Breast epithelium (tissue), 4 donors: Measurements from ENCODE around the gene HEBP1. TPM values are rescaled to one million over a fixed set of nuclear protein-coding genes. Genes with fewer than 3 reads are reported as not detected.

Experiments used
- DNase-seq, 2 donors: peaks; one replicate each; pipeline ENCODE4 v3.0.0-alpha.2; 2019; ENCODE audit warnings: low spot score in 2 of 2
- H3K27ac ChIP-seq, 2 donors: fragments of 200-600 bp; sonication (generic) in 1 of 2; one replicate each; pipeline ENCODE4 v1.5.1; 2016 to 2019; ENCODE audit warnings: mild to moderate bottlenecking in 1 of 2
- H3K27me3 ChIP-seq, 2 donors: fragments of 200-600 bp; sonication (generic) in 1 of 2; one replicate each; pipeline versions ENCODE4 v1.5.1 to v1.6.0; 2017 to 2019; ENCODE audit warnings: control low read depth in 1 of 2, mild to moderate bottlenecking in 1 of 2
- H3K36me3 ChIP-seq: fragments of 200-600 bp; one replicate; pipeline ENCODE4 v1.5.1; 2019
- H3K4me1 ChIP-seq, 2 donors: fragments of 200-600 bp; sonication (generic); one replicate each; pipeline ENCODE4 v1.5.1; 2016 to 2019; ENCODE audit warnings: control low read depth in 1 of 2
- H3K4me3 ChIP-seq, 3 donors: fragments of 200-600 bp; sonication (generic); 1 replicate in 2 of 3; 2 replicates in 1 of 3; pipeline ENCODE4 v1.5.1; 2016 to 2019; ENCODE audit warnings: mild to moderate bottlenecking in 3 of 3, moderate library complexity in 2 of 3
- H3K9me3 ChIP-seq, 2 donors: fragments of 200-600 bp; sonication (generic) in 1 of 2; one replicate each; pipeline ENCODE4 v1.5.1; 2016 to 2019; ENCODE audit warnings: control low read depth in 1 of 2
- POLR2A ChIP-seq: fragments of 450-650 bp; IDR thresholded peaks from one replicate; pipeline ENCODE4 v1.6.1; 2016; ENCODE audit warnings: antibody characterized with exemption, mild to moderate bottlenecking, moderate library complexity
- POLR2AphosphoS5 ChIP-seq, 3 donors: sonication (generic); formaldehyde crosslinking; IDR thresholded peaks; one replicate each; pipeline ENCODE4 v1.6.1; 2017; ENCODE audit warnings: antibody characterized with exemption in 3 of 3
- intact Hi-C: fragments of 100-400 bp; cut with DNase I; formaldehyde crosslinking; loops from one replicate; pipeline ENCODE4 v1.15.1; 2023; ENCODE audit warnings: low total_unique reads
- total RNA-seq, 3 donors: library from RNA; depleted of rRNA; stranded (reverse); fragments of >200 nt; gene quantifications; one replicate each; pipeline ENCODE4 v1.1.0, GENCODE V29; 2016
- TF ChIP-seq, protein P1 (sequence below), 3 donors: fragments of 450-650 bp; IDR thresholded peaks; one replicate each; pipeline ENCODE4 v1.5.1; 2016 to 2017; ENCODE audit warnings: antibody characterized with exemption in 3 of 3, mild to moderate bottlenecking in 3 of 3, moderate library complexity in 3 of 3

HEBP1 gene
- total RNA-seq, 3 donors from 2014 or later = 36.4 to 64.5 (median 39.7) TPM

- H3K27me3 ChIP-seq = no peaks in the 10 kb centered on the region
- intact Hi-C loops = no loop called here
- no peak overlapping the region for H3K4me3 ChIP-seq
- no peaks in the 10 kb centered on the region for H3K4me1 ChIP-seq
- H3K27ac ChIP-seq = no peak overlapping the region
- H3K9me3 ChIP-seq = peaks cover 5 to 15% of the 10 kb centered on the region in 2 donors
- no peaks in the 10 kb centered on the region for H3K36me3 ChIP-seq
- DNase-seq = no peak
- TF ChIP-seq, protein P1, sequence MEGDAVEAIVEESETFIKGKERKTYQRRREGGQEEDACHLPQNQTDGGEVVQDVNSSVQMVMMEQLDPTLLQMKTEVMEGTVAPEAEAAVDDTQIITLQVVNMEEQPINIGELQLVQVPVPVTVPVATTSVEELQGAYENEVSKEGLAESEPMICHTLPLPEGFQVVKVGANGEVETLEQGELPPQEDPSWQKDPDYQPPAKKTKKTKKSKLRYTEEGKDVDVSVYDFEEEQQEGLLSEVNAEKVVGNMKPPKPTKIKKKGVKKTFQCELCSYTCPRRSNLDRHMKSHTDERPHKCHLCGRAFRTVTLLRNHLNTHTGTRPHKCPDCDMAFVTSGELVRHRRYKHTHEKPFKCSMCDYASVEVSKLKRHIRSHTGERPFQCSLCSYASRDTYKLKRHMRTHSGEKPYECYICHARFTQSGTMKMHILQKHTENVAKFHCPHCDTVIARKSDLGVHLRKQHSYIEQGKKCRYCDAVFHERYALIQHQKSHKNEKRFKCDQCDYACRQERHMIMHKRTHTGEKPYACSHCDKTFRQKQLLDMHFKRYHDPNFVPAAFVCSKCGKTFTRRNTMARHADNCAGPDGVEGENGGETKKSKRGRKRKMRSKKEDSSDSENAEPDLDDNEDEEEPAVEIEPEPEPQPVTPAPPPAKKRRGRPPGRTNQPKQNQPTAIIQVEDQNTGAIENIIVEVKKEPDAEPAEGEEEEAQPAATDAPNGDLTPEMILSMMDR (IDR thresholded peaks at IDR 0.05) = no peak
- TF ChIP-seq POLR2A = no peak
- no peak for TF ChIP-seq POLR2AphosphoS5 (IDR thresholded peaks at IDR 0.05)
These were observed 25.9 kb downstream of the HEBP1 start for GRCh38 chr12:12974211-12974610.

- H3K4me1 ChIP-seq = no peaks in the 10 kb centered on the region
- H3K27me3 ChIP-seq = no peaks in the 10 kb centered on the region
- peaks cover 5 to 15% of the 10 kb centered on the region in 2 donors for H3K9me3 ChIP-seq
- H3K36me3 ChIP-seq = no peaks in the 10 kb centered on the region
- no peak for DNase-seq
- no peak for TF ChIP-seq POLR2AphosphoS5 (IDR thresholded peaks at IDR 0.05)
- no peak for TF ChIP-seq POLR2A
- TF ChIP-seq, protein P1 (IDR thresholded peaks at IDR 0.05) = no peak
- no peak overlapping the region for H3K4me3 ChIP-seq
- no peak overlapping the region for H3K27ac ChIP-seq
- intact Hi-C loops = no loop called here
These were observed 27.0 kb downstream of the HEBP1 start for GRCh38 chr12:12973019-12973418.

DNA sequence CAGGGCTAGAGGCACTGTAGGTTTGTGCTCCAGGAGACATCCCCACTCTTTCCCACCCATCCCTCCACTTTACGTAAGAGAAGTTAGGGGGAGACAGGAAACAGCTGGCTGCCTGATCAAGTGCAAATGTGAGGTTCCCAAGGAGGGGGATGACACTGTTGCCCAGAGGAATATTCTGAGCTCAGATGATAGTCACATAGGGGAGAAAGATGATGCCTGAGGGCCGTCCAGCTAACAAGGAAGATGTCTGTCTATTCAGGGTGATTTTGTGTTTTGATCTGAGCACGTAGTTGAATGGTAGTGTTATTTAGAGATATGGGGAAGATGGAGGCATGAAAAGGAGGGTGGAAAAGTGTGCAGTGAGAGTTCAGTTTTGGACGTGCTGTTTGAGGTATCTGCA lies 34.2 kb downstream of the HEBP1 start:
- Histone ChIP-seq H3K4me1 (no peaks in the 10 kb centered on the region), H3K27me3 (no peaks in the 10 kb centered on the region), H3K36me3 (no peaks in the 10 kb centered on the region), H3K27ac (no peak overlapping the region), H3K4me3 (no peak overlapping the region), H3K9me3 (no peaks in the 10 kb centered on the region)
- TF ChIP-seq, protein P1 (IDR thresholded peaks at IDR 0.05) = no peak
- no peak for TF ChIP-seq POLR2A
- no peak for DNase-seq
- intact Hi-C loops = no loop called here

DNA sequence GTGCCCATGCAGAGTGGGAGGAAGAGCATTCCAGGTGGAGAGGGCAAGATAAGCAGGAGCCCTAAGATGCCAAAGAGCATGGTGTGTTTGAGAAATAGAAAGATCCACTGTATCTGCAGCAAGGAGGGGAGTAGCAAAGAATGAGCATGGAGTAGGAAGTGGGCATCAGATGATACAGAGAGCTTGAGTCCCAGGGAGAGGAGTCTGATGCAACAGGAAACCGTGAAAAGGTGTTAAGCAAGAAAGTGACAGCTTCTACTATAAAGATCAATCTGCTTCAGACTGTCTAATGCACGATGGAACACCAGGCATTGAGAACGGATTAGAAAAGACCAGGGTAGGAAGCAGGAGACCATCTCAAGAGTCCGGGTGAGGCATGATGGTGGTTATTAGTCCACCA lies 35.8 kb downstream of the HEBP1 start:
- Histone ChIP-seq H3K27ac (no peak overlapping the region), H3K9me3 (no peaks in the 10 kb centered on the region), H3K4me1 (no peaks in the 10 kb centered on the region), H3K36me3 (no peaks in the 10 kb centered on the region), H3K4me3 (no peak overlapping the region), H3K27me3 (no peaks in the 10 kb centered on the region)
- intact Hi-C loops = no loop called here
- no peak for DNase-seq
- TF ChIP-seq, protein P1 (IDR thresholded peaks at IDR 0.05) = no peak
- TF ChIP-seq POLR2AphosphoS5 (IDR thresholded peaks at IDR 0.05) (no peak), POLR2A (no peak)

DNA sequence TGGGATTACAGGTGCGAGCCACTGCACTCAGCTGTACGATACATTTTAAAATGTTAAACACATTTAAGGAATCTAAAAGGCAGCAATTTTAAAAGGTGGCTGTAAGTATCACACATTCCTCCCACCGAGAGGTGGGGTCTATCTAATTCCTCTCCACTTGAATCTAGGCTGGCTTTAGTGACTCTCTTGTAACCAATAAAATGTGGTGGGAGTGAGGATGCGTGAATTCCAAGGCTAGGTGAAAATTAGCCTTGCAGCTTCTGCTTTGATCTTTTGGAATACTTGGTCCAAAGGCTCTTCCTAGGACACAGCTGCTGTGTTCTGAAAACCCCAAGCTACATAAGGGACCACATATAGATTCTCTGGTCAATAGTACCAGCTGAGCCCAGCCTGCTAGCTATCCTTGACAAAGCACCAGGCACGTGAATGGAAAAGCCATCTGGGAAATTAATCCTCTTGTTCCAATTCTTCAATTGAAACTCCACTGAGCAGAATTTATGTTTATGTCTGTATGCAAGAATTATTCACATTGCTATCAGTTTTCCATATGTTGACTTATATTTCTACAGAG lies 39.3 kb downstream of the HEBP1 start:
- H3K27ac ChIP-seq = no peak overlapping the region
- no peak overlapping the region for H3K4me3 ChIP-seq
- DNase-seq = no peak
- no peaks in the 10 kb centered on the region for H3K4me1 ChIP-seq
- no peaks in the 10 kb centered on the region for H3K36me3 ChIP-seq
- H3K27me3 ChIP-seq = no peaks in the 10 kb centered on the region
- intact Hi-C loops = no loop called here
- no peaks in the 10 kb centered on the region for H3K9me3 ChIP-seq
- TF ChIP-seq POLR2AphosphoS5 (IDR thresholded peaks at IDR 0.05) = no peak
- TF ChIP-seq POLR2A = no peak
- TF ChIP-seq, protein P1 (IDR thresholded peaks at IDR 0.05) = no peak
